Transverse colon (tissue), 4 donors: ENCODE data around the gene EFCAB9.

Experiments used
- CTCF ChIP-seq, 5 experiments: fragments of 200-600 bp in 3 of 5; fragments of 450-650 bp in 2 of 5; sonication (generic) in 3 of 5; IDR thresholded peaks; 1 replicate in 2 of 5; 2 replicates in 3 of 5; pipeline ENCODE4 v1.5.1; 2016 to 2017; ENCODE audit warnings: antibody characterized with exemption in 5 of 5, inconsistent platforms in 3 of 5, mild to moderate bottlenecking in 2 of 5, moderate library complexity in 1 of 5
- EP300 ChIP-seq: sonication (generic); formaldehyde crosslinking; IDR thresholded peaks from one replicate; pipeline ENCODE4 v1.6.1; 2017; ENCODE audit warnings: antibody characterized with exemption, low read depth
- POLR2A ChIP-seq: fragments of 450-650 bp; IDR thresholded peaks from one replicate; pipeline ENCODE4 v1.6.1; 2016; ENCODE audit warnings: antibody characterized with exemption, mild to moderate bottlenecking, moderate library complexity
- POLR2AphosphoS5 ChIP-seq, 3 donors: sonication (generic); formaldehyde crosslinking; IDR thresholded peaks; one replicate each; pipeline ENCODE4 v1.6.1; 2016; ENCODE audit warnings: antibody characterized with exemption in 3 of 3

- TF ChIP-seq CTCF (IDR thresholded peaks at IDR 0.05), result no peak
- TF ChIP-seq POLR2A, result no peak
- no peak for TF ChIP-seq POLR2AphosphoS5 (IDR thresholded peaks at IDR 0.05)
- no peak for TF ChIP-seq EP300
These were observed 43.2 kb upstream of the EFCAB9 start for GRCh38 chr5:172150514-172151425.
